T1000 (cell line): ENCODE results near the gene DDX18.
A peak's percentile ranks its signal among the peaks of the same experiment; 100 is the strongest.

Source experiments
- DNase-seq: peaks from one replicate; lab custom pipeline; 2025; ENCODE audit warnings: mixed read lengths; lab: John Stamatoyannopoulos, UW

Gene DDX18

DNA sequence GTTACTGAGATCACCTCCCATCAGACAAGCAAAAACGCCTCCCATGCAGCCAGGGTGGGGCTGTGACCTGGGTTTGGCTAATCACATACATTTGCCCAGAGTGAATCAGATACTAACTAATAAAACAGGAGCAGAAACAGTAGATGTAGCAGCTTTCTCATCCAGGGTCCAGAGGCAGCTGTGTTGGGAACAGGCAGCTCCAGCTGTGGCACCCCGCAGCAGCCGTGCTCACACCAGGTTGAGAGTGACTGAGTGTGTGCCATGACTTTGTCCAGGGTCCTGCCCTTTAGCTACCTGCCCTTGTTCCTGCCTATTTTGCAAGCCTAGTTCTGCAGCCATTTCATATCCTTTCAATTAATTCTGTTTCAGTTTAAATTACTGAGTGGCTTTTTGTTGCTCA is 20.5 kb downstream of the DDX18 start:
- DNase-seq = no peak

GRCh38 chr2:117835990-117836760 is 21.7 kb downstream of the DDX18 start:
- DNase-seq = no peak

- DNase-seq = no peak
Observed at GRCh38 chr2:117845304-117845703, 30.8 kb downstream of the DDX18 start.

GRCh38 chr2:117850015-117850414 is 35.5 kb downstream of the DDX18 start:
- DNase-seq = no peak

GRCh38 chr2:117850461-117850860 is 36.0 kb downstream of the DDX18 start:
- no peak for DNase-seq

DNA sequence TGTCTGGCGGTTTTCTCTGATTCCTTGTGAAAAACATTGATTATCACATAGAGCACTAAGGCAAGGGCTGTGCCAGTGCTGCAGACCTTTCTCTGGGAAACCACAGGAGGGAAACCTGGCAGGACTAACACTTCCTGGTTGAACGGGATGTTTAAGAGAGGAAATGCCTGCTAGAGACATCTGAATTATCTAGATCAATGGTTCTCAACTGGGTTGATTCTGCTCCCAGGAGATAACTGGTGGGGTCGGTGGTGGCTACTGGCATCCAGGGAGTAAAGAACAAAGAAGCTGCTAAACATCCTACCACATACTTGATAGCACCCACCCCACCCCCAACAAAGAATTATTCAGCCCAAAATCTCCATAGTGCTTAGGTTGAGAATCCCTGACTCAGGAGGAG is 37.5 kb downstream of the DDX18 start:
- no peak for DNase-seq

- DNase-seq = no peak
Observed at GRCh38 chr2:117853316-117853715, 38.8 kb downstream of the DDX18 start.

DNA sequence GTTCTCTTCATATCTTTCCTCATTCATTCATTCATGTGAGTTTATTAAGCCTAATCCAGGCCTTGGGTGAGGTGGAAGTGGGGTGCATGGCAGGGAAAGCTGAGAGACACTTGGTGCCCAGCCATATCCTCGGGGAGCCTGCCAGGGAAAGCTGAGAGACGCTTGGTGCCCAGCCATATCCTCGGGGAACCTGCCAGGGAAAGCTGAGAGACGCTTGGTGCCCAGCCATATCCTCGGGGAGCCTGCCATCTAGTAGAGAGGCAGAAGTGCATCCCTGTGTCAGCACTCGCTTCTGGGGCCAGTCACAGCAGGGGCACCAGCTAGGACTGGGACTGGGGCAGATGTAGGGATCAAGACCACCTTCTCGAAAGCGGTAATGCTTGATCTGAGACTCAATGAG is 39.4 kb downstream of the DDX18 start:
- DNase-seq = no peak

DNA sequence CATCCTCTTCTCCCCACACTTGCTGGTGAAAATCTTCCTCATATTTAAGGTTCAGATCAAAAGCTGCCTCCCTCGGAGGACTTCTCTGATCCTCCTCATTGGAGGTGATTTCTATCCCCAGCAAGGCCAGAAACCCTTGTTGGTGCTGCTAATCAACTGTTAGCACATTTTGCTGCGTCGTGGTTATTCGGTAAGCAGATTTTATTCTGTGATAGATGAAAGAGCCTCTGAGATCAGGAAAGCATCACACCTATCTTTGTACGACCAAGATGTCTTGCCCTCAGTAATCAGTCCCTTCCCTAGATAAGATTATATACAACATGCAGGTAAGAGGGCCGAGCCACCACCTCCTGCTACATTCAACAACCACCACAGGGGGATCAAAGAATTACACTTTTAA is 40.1 kb downstream of the DDX18 start:
- DNase-seq = no peak

GRCh38 chr2:117855886-117856285 is 41.4 kb downstream of the DDX18 start:
- DNase-seq = no peak

- peak; percentile 69 for DNase-seq
Observed at GRCh38 chr2:117856415-117857210, 42.1 kb downstream of the DDX18 start.

- no peak for DNase-seq
Observed at GRCh38 chr2:117858336-117858735, 43.8 kb downstream of the DDX18 start.

- DNase-seq = no peak
Observed at GRCh38 chr2:117858892-117859531, 44.5 kb downstream of the DDX18 start.

DNA sequence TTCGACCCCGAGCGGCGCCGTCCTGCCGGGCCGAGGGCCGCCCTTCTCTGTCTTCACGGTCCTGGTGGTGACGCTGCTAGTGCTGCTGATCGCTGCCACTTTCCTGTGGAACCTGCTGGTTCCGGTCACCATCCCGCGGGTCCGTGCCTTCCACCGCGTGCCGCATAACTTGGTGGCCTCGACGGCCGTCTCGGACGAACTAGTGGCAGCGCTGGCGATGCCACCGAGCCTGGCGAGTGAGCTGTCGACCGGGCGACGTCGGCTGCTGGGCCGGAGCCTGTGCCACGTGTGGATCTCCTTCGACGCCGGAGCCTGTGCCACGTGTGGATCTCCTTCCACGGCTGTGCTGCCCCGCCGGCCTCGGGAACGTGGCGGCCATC is 45.0 kb downstream of the DDX18 start:
- no peak for DNase-seq

DNA sequence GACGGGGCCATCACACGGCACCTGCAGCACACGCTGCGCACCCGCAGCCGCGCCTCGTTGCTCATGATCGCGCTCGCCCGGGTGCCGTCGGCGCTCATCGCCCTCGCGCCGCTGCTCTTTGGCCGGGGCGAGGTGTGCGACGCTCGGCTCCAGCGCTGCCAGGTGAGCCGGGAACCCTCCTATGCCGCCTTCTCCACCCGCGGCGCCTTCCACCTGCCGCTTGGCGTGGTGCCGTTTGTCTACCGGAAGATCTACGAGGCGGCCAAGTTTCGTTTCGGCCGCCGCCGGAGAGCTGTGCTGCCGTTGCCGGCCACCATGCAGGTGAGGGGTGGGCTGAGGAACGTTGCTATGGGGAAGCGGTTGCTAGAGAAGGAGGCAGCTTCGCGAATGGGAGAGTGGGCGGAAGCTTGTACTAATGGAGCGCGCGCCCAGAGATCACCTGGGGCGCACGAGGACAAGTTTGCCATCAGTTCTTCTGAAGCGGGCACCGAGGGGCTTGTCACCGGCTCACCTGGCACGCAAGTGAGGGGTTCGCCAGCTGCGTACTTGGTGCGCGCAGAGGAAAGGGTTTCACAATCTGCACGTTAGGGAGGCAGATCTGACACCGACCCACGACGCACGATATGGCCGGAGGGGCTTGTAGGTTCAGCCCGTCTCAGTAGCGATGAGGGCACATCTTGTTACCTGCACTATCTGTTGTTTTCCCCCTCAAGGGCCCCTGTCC is 45.6 kb downstream of the DDX18 start:
- DNase-seq = no peak

GRCh38 chr2:117862459-117862858 is 48.0 kb downstream of the DDX18 start:
- no peak for DNase-seq

- no peak for DNase-seq
Observed at GRCh38 chr2:117875786-117876185, 61.3 kb downstream of the DDX18 start.

DNA sequence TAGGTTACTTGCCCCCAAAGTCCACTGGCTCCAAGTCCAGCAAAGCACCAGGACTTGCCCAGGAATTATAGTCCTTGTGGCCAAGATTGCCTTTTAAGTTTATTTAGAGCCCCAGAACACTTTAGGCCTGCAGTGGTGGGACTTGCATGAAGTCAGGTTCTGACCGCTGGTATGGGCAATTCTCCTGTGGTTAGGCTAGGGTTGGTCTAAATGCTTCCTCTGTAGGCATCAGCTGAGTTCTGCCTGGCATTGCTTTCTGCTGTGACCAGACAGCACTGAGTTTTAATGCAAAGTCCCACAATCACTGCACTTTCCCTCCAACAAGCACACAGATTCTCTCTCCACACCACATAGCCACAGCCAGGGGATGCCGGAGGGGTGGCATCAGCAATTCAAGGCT is 64.5 kb downstream of the DDX18 start:
- DNase-seq = no peak
